HG03565 (cell line): ENCODE results near the gene DTX3.
"Not testable (repeated sequence)": the region's sequence is repeated elsewhere in the genome, so short reads cannot be mapped to it uniquely, and the experiment has no call there.

Source experiments
- ATAC-seq: cut with Tn5 transposase; IDR thresholded peaks from one replicate; pipeline ENCODE4 v1.9.1; 2021; ENCODE audit warnings: mild to moderate bottlenecking, moderate library complexity; ENCODE audit not compliant: unreplicated experiment

Gene DTX3

GRCh38 chr12:57606399-57606798 is 1.8 kb downstream of the DTX3 start:
- no peak for ATAC-seq

GRCh38 chr12:57606821-57607220 is 2.2 kb downstream of the DTX3 start:
- no peak for ATAC-seq

DNA sequence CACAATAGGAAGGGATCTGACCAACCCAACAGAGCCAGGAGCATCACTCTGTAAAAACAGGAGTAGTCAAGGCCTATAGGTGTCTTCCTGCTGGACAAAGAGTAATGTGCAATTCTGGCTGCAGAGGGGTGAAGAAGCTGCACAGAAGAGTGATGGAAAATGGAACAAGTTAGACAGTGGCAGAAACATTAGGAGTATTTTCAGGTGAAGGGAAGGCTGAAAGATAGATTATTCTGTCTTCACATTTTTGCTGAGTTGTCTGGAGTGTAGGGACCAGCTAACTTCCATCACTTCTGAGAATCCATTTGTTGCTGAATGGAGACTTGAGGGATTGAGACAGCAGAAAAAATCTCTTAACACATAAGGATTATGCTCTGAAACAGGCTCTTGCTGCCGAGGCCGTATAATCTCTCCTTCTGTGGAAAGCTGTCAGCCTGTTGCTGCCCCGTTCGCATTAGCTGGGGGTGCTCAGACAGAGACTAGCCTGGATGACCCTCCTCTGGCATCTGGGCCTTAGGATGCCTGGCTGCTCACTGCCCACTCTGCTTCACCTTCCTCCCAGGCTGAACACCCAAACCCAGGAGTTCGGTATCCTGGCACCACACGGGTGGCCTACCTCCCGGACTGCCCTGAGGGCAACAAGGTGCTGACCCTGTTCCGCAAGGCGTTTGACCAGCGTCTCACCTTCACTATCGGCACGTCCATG is 3.5 kb downstream of the DTX3 start:
- no peak for ATAC-seq

DNA sequence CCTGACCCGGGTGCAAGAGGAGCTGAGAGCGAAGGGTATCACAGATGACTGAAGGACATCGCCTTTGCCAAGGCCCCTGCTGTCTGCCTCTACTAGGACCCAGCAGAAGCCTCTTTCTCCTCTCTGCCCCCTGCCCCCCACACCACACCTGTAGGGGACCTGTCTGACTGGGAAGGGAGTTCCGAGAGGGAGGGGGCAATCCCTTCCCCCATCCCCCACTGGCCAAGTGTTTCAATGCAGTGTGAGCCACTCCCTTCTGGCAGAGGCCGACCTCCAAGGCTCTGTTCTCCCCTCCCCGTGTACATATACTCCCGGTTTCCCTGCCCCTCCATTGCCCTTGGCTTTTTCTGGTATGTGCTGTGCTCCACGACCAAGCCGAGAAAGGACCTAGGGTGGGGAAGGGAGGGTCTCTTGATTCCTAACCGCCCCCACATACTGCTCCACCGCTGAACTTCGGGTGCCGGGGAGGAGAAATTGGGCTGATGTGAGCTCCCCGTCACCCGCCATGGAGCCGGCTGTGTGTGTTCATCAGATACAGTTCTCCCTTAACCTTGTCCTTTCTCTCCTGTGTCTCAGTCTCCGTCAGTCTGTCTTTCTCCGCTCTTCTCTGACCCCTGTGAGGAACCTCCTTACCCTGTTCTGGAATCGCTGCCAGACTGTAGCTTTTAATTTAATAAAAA is 4.6 kb downstream of the DTX3 start:
- ATAC-seq = no peak

- no peak for ATAC-seq
Observed at GRCh38 chr12:57609781-57610553, 5.3 kb downstream of the DTX3 start.

GRCh38 chr12:57610554-57611107 is 6.0 kb downstream of the DTX3 start:
- ATAC-seq = no peak

- no peak for ATAC-seq
Observed at GRCh38 chr12:57611108-57611826, 6.6 kb downstream of the DTX3 start, which contains the start of gene ARHGEF25. Gene ARHGEF25 (plus strand): TSS chr12:57611435. CDS start chr12:57611895, 460 bp downstream.

DNA sequence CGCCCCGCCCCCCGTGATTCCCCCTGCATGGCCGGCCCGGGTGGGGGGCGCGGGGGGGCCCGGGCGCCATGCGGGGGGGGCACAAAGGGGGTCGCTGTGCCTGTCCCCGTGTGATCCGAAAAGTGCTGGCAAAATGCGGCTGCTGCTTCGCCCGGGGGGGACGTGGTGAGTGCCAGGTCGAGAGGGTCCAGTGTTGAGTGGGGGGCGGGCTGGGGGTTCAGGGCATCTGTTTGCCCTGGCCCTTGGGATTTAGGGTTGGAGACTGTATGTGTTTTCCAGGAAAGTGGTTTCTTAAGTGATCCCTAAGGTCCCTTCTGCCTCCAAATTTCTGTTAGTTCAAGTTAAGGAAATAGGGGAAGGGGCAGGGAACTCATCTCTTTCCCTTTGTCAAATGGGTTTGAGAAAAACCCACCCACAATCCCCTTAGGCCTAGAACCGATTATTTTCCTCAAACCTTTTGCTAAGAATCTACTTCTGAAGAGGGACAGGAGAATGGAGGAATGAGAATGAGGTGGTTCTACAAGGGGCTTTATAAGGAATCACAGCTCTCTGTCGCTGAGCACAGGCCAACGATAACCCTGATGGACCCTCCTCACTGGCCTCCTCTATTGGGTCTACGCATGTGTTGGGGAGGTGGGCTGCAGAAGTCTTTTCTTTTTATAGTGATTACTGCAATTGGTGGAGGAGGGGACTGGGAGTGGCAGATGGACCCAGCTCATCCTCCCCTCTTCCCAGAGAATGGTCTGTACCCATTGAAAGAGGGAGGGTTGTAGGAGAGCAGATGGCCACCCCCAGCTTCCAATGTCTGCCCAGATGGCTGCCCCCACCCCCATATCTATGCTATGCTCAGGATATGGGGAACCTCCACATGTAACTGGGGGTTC is 7.4 kb downstream of the DTX3 start:
- ATAC-seq = no peak

DNA sequence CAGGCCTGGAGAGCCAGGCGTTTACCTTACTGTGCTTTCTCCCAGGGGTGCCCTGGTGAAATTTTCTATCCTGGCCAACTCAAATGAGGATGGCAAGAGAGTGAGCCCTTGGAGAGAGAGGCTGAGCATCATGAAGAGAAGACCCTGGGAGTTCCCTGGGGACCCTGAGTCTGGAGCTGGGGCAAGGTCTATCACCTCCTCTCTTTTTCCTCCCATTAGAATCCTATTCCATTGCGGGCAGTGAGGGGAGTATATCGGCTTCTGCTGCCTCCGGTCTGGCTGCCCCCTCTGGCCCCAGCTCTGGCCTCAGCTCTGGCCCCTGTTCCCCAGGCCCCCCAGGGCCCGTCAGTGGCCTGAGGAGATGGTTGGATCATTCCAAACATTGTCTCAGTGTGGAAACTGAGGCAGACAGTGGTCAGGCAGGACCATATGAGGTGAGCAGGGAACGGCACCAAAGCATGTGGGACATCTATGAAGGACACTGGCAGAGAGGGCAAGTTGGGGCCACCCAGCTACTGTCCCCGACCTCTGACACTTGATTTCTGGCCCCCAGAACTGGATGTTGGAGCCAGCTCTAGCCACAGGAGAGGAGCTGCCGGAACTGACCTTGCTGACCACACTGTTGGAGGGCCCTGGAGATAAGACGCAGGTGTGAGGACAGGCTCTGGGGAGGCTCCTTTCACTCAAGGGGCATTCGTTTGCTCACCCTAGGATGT is 8.2 kb downstream of the DTX3 start:
- no peak for ATAC-seq

DNA sequence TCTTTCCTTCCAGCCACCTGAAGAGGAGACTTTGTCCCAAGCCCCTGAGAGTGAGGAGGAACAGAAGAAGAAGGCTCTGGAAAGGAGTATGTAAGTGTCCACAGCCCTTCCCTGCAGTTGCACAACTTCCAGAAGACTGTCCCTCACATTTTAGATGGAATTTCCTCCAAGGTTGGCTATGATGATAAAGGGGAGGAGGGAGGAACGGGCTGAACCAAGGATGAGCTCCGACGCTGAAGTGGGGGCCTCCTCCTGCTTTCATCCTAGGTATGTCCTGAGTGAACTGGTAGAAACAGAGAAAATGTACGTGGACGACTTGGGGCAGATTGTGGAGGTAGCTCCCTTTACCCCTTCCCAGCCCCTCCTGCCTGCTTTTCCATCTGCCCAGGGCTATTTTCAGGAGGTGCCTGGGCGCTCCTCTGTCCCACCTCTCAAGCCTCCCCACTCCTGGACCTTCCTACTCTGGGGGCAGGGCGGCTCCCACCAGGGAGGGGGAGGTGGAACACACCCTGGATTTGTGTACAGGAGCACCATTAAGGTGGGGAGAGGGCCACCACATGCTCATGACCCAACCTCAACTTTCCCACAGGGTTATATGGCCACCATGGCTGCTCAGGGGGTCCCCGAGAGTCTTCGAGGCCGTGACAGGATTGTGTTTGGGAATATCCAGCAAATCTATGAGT is 8.9 kb downstream of the DTX3 start:
- ATAC-seq = no peak

DNA sequence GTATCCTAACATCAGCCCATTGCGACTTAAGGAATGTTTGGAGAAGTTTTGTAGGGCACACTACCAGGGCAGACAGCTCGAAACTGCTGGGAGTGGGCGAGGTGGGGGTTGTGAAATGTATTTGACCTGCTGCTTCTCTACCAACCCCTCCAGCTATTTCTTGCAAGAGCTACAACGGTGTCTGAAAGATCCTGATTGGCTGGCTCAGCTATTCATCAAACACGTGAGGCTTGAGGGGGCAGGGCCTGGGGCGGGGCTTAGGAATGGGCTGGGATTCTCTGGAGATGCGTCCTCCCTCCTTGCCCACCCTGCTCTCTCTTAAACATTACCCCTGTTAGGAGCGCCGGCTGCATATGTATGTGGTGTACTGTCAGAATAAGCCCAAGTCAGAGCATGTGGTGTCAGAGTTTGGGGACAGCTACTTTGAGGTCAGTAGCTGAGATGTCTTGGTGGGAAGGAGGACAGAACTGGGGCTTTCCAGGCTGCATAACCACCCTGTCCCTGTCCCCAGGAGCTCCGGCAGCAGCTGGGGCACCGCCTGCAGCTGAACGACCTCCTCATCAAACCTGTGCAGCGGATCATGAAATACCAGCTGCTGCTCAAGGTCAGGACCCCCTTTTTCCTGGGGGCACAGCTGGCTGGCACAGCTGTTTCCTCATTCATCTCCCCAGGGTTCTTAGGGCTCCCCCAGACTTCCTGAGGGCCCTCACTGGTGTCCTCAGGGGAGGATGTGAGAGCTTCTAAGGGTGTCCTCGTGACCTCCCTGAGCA is 9.7 kb downstream of the DTX3 start:
- no peak for ATAC-seq

- ATAC-seq = no peak
Observed at GRCh38 chr12:57614948-57615500, 10.4 kb downstream of the DTX3 start.

GRCh38 chr12:57615637-57616036 is 11.0 kb downstream of the DTX3 start:
- no peak for ATAC-seq

DNA sequence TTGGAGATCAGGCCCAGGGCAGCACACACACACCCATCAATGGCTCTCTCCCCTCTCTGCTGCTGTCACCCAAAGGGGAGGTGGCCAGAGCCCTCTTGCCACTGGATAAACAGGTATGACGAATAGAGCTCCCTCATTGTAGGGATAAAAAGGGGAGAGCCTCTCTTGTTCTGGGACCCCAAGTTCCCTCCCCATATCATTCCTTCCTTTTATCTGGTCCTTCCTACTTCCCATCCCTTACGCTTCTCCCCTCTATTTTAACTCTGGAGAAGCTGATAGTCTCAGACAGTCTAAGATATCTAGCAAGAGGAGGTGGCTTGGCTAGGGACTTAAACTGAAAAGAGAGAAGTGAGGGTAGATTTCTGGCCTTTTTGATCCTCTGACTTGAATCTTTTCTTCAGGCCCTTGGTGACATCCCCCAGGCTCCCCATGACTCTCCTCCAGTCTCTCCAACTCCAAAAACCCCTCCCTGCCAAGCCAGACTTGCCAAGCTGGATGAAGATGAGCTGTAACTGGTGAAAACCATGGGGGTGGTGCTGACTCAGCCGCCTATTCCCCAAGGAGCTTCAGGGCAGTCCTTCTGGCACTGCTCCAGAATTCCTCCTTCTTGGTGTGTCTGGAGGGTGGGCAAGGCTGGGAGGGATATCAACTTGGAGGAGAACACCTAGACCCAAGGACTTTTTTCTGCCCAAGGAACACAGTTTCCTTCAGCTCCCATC is 11.9 kb downstream of the DTX3 start:
- no peak for ATAC-seq

- no peak for ATAC-seq
Observed at GRCh38 chr12:57617942-57618341, 13.3 kb downstream of the DTX3 start.

- ATAC-seq = not testable (repeated sequence)
Observed at GRCh38 chr12:57618431-57618830, 13.8 kb downstream of the DTX3 start.

DNA sequence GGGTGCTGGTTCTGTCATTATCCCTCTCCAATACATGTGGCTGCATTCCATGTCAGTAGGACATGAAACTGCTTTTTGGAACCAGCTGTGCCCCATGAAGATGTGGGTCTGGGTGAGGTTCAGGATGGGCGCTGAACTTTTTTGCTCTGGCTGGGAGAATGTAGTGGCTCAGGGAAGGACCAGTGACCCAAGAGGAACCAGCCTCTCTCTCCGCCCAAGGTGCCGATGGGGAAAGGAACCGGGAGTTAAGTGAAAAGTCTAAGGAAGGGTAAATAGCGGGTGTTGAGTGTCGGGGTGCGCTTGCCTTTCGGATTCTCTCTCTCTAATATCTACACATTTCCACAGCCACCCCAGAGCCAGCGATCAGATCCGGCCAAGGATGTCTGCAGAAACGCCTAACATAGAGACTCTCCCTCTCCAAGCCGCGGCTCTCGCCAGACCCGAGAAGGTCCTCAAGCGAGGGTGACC is 14.4 kb downstream of the DTX3 start:
- ATAC-seq = no peak
